ENCODE measurements around the gene CSTF2T.

Gene CSTF2T

GRCh38 chr10:51747216-51747615, 47.8 kb upstream of the CSTF2T start (continued):
- TF ChIP-seq ZNF24 (tag by site-specific recombination; IDR thresholded peaks at IDR 0.05): no peak

- H3K27ac ChIP-seq (ENCODE audit: extremely low read depth, low read depth, low read length): no peak overlapping the region
- no peak overlapping the region for H3K4me3 ChIP-seq (ENCODE audit: low read depth, low read length)
- H3K36me3 ChIP-seq (ENCODE audit: control insufficient read depth in 2 of 2, insufficient read depth in 1 of 2, low read length in 2 of 2): no peaks in the 10 kb centered on the region
- H3K4me1 ChIP-seq (ENCODE audit: control insufficient read depth, insufficient read depth, low read length): no peaks in the 10 kb centered on the region
- ChIA-PET CTCF (interaction anchor here (0.6 kb wide), 1 partner anchor 17 kb away, joined by 3 read pairs; no protein-coding TSS in a partner anchor), POLR2A (no interaction called here)
- H3K9me3 ChIP-seq (ENCODE audit: control insufficient read depth, insufficient read depth, low read depth, low read length): no peaks in the 10 kb centered on the region
- TF ChIP-seq ZSCAN16 (tag by site-specific recombination; IDR thresholded peaks at IDR 0.05): no peak
Measured at GRCh38 chr10:51745397-51745796, 46.0 kb upstream of the CSTF2T start.

GRCh38 chr10:51744235-51745000, 45.0 kb upstream of the CSTF2T start:
- no peak overlapping the region for H3K4me3 ChIP-seq (ENCODE audit: low read depth, low read length)
- H3K27ac ChIP-seq (ENCODE audit: extremely low read depth, low read depth, low read length): no peak overlapping the region
- H3K36me3 ChIP-seq (ENCODE audit: control insufficient read depth in 2 of 2, insufficient read depth in 1 of 2, low read length in 2 of 2): no peaks in the 10 kb centered on the region
- TF ChIP-seq SCRT2 (tag by site-specific recombination; IDR thresholded peaks at IDR 0.05) (no peak), PBX3 (CRISPR knock-in tag; IDR thresholded peaks at IDR 0.05) (no peak), ZNF211 (tag by site-specific recombination; IDR thresholded peaks at IDR 0.05; ENCODE audit: low read depth) (no peak), ZNF121 (tag by site-specific recombination; IDR thresholded peaks at IDR 0.05) (no peak), ZFP69B (tag by site-specific recombination; IDR thresholded peaks at IDR 0.05) (no peak), ZNF558 (tag by site-specific recombination; IDR thresholded peaks at IDR 0.05) (no peak), HIC1 (tag by site-specific recombination; IDR thresholded peaks at IDR 0.05) (no peak), ZNF394 (tag by site-specific recombination; IDR thresholded peaks at IDR 0.05; ENCODE audit: borderline replicate concordance) (no peak), WT1 (tag by site-specific recombination; IDR thresholded peaks at IDR 0.05) (no peak), MZF1 (tag by site-specific recombination; IDR thresholded peaks at IDR 0.05; ENCODE audit: borderline replicate concordance) (no peak), ZNF184 (tag by site-specific recombination; IDR thresholded peaks at IDR 0.05) (no peak), ZNF843 (tag by site-specific recombination; IDR thresholded peaks at IDR 0.05) (no peak), ZNF792 (tag by site-specific recombination; IDR thresholded peaks at IDR 0.05) (no peak), AEBP2 (tag by site-specific recombination; IDR thresholded peaks at IDR 0.05; ENCODE audit: borderline replicate concordance) (no peak), GLI2 (tag by site-specific recombination; IDR thresholded peaks at IDR 0.05; ENCODE audit: borderline replicate concordance, low read depth) (no peak), ZNF776 (tag by site-specific recombination; IDR thresholded peaks at IDR 0.05; ENCODE audit: borderline replicate concordance) (no peak), ZNF416 (tag by site-specific recombination; IDR thresholded peaks at IDR 0.05) (no peak), ZNF658 (tag by site-specific recombination; IDR thresholded peaks at IDR 0.05) (no peak), ZNF138 (tag by site-specific recombination; IDR thresholded peaks at IDR 0.05; ENCODE audit: borderline replicate concordance) (no peak), ATF2 (tag by site-specific recombination; IDR thresholded peaks at IDR 0.05; ENCODE audit: low read depth) (no peak)
- ChIA-PET CTCF (interaction anchor here (0.6 to 1.2 kb wide), 3 partner anchors 18 to 228 kb away, joined by 3 to 5 read pairs (median 3); no protein-coding TSS in a partner anchor), POLR2A (no interaction called here)
- no peaks in the 10 kb centered on the region for H3K9me3 ChIP-seq (ENCODE audit: control insufficient read depth, insufficient read depth, low read depth, low read length)
- no peaks in the 10 kb centered on the region for H3K4me1 ChIP-seq (ENCODE audit: control insufficient read depth, insufficient read depth, low read length)
